H4 (cell line): ENCODE measurements around the gene GPR61. TPM values are rescaled to one million over a fixed set of nuclear protein-coding genes. Genes with fewer than 3 reads are reported as not detected.
A peak's percentile ranks its signal among the peaks of the same experiment; 100 is the strongest.

Experiments
- DNase-seq: peaks from one replicate; pipeline ENCODE4 v3.0.0-alpha.2; 2015; ENCODE audit warnings: low spot score
- total RNA-seq: library from RNA; depleted of rRNA; stranded (reverse); fragments of >200 nt; shearing (Covaris generic); gene quantifications from 2 replicates; pipeline ENCODE4 v1.2.3, GENCODE V29; 2014; rRNA removed

Gene GPR61
- not detected in 2 replicates for total RNA-seq

- DNase-seq, result no peak
Measured at GRCh38 chr1:109539676-109540075, at the start of gene GPR61. TSS of gene GPR61 (plus strand) at chr1:109539872. CDS start at chr1:109543023, 3,151 bp downstream.

DNA sequence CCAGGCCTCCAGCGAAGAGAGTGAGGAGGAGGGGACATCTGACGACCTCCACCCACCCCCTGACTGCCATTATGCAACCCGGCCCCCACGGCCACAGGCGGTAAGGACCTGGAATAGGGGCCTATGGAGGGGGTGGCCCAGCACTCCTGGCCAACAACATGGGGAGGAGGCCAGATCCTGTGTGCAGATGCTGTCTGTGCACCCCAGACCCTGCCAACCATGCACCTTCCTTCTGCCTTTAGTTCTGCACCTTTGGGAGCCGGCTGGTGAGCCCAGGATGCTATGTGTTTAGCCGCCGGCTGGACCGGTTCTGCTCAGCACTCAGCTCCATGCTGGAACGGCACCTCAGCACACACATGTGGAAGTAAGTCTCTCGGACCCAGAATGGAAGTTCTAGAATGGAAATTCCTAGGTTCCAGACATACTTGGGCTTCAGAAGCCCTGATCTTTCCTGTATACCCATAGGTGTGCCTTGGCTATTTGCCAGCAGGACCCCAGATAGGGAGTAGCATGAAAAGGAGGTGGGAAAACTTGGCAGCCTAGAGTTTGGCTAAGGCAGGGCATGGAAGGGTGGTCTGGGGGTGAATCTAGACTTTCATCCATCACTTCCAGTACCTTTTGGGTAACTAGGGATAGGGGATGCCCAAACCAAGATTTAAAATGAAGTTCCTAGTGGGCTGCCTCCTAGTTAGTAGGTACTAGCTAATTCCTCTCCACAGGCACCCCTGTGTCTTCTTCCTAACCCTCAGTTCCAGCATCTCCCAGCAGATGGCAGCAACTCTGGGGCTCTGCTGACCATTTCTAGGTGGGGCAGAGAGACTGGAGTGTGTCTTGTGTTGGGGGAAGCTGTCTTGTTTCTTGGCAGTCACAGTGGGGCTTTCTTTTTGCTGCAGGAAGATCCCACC is 49.4 kb upstream of the GPR61 start:
- peak; percentile 48 for DNase-seq

DNA sequence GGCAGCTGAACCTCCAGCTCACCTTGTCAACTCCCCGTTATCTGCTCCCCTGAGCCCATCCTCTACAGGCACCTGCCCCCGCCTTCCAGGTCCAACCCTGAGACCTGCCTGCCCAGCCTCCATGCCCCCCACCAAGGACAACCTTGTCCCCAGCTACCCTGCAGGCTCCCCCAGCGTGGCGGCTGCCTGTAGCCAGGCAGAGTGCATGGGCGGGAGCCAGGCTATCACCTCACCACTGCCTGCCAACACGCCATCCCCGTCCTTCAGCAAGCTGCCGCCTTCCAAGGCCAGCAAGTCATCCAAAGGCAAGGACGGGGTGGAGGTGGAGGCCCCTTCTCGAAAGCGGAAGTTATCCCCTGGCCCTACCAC is 48.8 kb upstream of the GPR61 start:
- no peak for DNase-seq

DNA sequence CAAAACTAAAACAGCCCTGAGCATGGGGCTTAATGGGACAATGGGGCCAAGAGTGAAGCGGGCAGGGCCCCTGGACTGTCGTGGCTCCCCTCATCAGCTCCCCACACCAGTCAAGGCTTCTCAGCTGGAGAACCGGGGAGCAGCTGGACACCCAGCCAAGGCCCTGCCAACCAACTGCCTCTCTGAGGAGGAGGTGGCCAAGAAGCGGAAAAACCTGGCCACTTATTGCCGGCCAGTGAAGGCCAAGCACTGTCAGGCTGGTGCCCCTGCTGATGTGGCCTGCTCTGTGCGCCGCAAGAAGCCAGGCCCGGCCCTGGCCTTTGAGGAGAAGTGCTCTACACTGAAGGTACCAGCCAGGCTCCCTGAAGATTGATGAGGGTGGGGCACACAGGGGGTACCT is 48.3 kb upstream of the GPR61 start:
- no peak for DNase-seq

DNA sequence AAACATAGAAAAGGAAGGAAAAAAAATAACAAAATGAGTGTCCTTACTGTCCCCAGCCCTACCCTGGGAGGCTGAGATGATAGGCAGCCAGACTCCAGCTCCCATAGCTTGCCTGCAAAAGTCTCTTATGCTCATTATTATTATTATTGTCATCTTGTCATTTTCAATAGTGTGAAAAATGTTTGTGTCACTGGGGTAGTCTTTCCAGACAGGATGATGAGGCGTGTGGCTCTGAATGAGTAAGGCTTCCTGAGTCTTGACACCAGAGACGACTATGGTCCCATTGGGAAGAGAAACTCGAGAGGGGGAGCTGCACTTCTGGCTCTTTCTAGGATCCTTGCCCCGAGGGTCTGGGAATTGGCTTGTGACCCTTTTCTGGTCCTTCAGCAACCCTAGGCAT is 46.9 kb upstream of the GPR61 start:
- no peak for DNase-seq

GRCh38 chr1:109493227-109493626 is 46.4 kb upstream of the GPR61 start:
- DNase-seq, result no peak

DNA sequence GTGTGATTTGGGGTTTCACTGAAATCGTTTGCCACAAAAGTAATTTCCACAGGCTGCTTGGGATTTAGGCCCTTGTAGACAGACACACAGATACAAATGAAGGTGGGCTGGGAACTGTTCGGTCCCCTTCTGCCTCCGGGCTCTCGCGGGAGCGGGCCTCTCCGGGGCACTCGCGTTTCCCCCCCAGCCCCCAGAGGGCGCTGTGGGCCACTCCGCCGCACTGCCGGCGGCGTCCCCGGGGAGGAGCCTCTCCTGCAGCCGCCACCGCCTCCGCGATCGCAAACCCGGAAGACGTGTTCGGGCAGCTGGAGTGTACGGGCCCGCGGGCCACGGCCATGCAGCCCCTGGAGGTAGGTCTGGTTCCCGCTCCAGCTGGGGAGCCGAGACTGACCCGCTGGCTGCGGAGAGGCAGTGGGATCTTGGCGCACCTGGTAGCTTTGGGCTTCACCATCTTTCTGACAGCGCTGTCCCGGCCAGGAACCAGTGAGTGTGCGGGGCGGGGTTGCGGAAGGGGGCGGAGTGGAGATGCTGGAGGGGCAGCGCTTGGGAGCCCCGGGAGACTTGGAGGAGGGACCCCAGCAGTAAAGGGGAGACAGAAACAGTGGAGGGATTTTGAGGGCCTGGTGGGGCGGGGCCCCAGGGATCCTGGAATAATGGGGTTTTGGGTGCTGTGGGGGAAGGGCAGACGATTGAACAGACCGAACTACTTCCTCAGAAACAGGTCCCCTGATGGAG is 45.7 kb upstream of the GPR61 start, which contains the start of gene CYB561D1:
Gene CYB561D1, plus strand, starts transcription at position 290 of the 735 bp plus-strand sequence. Its CDS starts 46 bp downstream, at position 336.
- peak; percentile 75 for DNase-seq

DNA sequence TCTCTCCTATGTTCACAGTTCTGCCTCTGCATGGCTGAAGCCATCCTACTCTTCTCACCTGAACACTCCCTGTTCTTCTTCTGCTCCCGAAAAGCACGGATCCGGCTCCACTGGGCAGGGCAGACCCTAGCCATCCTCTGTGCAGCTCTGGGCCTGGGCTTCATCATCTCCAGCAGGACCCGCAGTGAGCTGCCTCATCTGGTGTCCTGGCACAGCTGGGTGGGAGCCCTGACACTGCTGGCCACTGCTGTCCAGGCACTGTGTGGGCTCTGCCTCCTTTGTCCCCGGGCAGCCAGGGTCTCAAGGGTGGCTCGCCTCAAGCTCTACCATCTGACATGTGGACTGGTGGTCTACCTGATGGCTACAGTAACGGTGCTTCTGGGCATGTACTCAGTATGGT is 43.9 kb upstream of the GPR61 start:
- no peak for DNase-seq

GRCh38 chr1:109497449-109498160 is 42.1 kb upstream of the GPR61 start:
- DNase-seq, result no peak

DNA sequence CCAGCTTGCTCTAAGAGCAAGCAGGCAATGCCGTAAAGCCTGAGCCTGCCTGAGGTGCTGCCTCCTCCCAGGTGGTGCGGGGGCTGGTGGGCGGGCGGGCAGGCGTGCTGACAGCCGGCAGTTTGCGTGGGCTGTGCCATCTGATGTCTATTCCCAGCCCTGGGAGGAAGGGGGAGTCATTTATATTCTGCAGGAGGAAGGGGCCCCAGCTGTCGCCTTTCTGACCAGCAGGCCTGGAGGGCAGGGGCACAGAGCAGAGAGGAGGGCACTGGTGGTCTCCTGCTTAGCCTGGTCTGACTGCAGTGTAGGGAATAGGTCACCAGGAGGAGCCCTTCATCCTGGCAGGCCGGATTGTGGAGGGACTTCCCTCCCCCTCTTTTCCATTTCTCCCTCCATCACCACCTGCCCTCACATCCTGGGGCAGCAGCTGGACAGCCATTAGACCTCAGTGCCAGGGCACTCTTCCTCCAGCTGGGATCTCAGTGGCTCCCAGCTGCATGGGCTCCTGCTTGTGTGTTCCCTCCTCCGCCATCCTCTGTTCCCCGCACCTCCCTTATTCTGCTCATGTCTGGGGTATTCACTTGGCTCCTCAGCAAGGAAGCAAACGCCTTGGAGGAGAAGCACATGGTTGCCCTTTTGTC is 41.4 kb upstream of the GPR61 start:
- no peak for DNase-seq

DNA sequence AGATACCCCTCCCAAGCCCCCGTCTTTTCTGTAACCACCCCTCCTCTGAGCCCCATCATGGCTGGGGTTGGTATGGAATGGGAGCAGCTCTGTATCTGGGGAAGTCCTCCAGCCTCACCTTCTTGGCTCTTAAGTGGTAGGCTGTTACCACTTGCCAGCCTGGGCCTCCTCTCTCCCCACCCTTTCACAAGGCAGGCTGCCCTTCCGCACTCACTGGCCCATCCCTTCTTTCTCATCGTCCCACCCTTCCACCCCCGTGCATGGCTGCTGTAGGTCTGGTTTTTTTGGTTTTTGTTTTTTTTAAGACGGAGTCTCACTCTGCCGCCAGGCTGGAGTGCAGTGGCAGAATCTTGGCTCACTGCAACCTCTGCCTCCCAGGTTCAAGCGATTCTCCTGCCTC is 40.6 kb upstream of the GPR61 start:
- DNase-seq, result no peak

DNA sequence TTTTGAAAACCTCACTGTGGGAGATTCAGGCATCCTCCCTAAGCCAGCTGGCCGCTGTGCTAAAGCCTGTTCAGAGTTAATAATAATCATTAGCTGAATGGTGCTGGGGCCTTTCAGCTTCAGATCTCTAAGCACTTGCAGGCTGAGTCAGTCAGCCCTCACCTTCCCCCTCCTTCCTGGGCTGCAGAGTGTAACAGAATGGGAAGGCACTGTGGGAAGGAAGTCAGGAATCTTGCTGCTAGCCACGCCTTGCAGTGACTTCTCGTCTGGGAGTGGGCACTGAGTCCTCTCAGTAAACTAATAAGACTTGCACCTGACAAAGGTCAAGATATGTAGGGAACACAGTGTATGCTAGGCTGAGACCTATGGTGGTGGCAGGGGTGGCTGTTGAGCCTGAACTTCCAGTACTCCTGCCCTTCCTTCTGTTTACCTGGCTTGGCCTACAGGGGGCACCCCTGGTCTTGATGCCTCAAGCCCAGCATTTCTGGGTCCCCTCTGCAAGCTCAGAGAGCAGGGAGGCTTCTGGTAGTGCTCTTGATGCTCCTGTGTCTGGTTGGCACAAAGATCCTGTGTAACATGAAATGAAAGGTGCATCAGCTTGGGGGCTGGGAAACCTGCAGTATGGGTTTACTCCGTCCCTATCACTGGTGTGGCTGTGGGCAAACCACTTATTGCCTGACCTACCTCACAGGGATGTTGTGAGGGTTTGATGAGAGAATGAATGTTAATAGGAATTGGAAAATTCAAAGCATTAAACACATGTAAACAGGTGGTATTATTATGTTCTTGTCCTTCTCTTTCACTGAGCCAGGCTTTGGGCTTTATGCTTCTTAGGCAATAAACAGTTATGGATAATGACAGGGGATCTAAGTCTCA is 39.8 kb upstream of the GPR61 start:
- DNase-seq, result no peak

DNA sequence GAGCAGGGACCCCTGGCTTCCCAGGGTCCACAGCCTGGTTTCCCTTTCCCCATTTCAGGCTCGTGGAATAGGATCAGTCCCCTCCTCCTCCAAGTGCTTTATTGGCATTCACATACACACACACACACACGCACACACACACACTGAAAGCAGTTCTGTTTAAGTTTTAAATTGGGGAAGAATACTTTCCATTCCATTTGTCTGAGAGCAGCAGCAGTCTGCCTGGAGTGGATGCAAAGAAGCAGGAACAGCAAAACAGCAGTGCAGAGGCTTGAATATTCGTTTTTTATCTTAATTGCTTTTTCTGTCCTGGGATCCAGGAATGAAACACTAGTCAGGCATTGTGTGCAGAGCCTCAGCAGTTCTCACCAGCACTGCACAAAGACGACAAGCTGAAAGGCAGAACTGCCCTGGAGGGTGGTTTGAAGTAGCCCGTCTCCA is 38.7 kb upstream of the GPR61 start:
- DNase-seq, result no peak

DNA sequence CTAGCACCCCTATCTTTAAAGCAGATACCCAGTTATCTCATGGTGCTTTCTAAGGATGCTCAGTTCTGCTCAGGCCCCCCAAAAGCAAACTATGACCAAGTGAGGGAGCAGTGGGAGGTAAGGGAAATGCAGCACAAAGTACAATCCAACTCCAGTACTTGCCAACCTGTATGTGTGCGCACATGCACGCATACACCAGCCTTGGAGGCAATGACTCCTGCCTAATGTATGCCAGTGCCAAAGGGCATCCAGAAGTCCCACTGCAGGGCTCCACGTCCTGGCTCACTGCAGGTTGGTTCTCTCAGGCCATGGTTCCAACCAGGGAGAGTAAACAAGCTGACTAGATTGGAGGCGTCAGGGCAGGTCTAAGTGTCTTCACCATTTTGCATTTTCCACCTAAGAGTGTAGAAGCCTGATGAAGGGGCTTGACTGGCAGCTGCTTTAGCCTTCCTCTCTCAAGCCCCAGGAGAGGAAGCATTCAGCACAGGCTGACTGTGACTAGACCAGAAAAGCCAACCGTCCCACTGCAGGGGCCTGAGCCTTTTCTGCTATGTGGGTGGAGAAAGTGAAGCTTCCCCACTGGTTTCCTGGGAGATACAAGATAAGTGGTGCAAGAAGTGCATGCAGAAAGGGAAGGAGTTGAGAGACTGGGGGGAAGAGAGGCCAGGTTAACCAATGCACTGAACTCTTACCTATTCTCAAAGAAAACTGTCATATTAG is 37.9 kb upstream of the GPR61 start:
- no peak for DNase-seq

DNA sequence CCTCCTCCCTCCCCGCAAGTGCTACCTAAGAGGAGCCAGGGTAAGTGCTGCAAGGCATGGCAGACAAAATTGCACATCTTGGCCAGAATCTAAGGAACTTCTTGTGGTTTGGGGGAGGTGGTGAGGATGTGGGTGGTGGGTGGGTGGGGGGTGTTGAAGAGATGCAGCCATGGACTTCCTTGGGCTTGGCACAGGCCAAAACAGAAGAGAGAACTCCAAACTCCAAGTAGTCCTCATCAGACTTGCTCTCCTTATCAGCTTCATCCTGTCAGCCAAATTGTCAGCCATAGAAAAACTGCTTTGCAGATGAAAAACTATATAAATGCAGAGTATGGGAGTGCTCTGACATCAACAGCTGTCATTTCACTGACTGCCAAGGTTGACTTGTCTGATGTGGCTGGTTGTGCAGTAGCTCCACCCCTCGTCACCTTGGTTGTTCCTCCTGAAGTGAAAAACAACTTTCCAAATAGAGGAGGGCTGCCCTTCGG is 37.3 kb upstream of the GPR61 start:
- DNase-seq, result no peak

DNA sequence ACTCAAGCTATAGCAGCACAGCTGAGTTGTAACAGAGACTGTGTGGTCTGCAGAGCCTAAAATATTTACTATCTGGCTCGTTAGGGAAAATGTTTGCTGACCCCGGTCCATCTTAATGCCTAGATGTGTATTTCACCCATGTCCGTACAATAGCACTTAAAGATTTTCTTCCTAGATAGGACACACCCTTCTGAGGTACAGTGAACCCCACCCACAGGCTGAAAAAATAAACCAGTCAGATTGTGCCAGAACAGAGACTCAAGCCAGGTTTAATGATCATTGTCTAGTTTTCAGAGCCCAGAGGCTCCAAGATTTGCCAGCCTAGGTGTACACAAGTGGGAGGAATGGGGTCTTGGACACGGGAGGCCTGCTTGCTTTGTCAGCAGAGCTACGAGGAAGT is 35.7 kb upstream of the GPR61 start:
- DNase-seq, result no peak

DNA sequence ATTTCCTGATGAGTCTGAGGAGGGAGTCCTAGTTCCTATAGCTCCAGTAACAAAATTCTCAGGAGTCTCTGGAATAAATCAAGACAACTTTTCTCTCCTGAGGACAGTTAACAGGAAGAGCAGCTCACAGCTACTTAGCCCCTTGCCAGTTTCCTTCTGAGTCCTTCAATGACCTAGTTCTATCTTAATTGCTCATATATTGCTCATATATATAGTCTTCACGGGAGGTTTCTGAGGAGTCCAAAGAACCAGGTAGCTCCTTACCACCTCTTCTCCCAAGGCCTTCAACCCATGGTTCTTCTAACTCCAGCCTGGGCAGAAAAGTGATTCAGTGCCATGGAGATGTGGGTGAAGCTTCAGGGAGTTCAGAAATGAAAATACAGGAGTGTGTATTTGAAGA is 34.7 kb upstream of the GPR61 start:
- no peak for DNase-seq

GRCh38 chr1:109508001-109508872 is 31.4 kb upstream of the GPR61 start:
- no peak for DNase-seq

GRCh38 chr1:109508873-109509175 is 30.8 kb upstream of the GPR61 start:
- no peak for DNase-seq
